Spinal cord (tissue), 10 donors: ENCODE measurements around the gene SLC5A11. TPM values are rescaled to one million over a fixed set of nuclear protein-coding genes. Genes with fewer than 3 reads are reported as not detected.
A peak's percentile ranks its signal among the peaks of the same experiment; 100 is the strongest.
"Not testable (repeated sequence)": the region's sequence is repeated elsewhere in the genome, so short reads cannot be mapped to it uniquely, and the experiment has no call there.

Experiments used
- DNase-seq, 6 donors: peaks; one replicate each; pipeline versions ENCODE4 v3.0.0 to v3.0.0-alpha.2; 2013 to 2015; ENCODE audit warnings: low spot score in 6 of 6, low read depth in 4 of 6
- H3K27ac ChIP-seq: one replicate; pipeline ENCODE4 v1.5.1; 2013; ENCODE audit warnings: low read depth, low read length, control low read depth
- H3K27me3 ChIP-seq: one replicate; pipeline ENCODE4 v1.6.1; 2013; ENCODE audit warnings: low read length; ENCODE audit not compliant: control insufficient read depth, insufficient read depth
- H3K36me3 ChIP-seq: one replicate; pipeline ENCODE4 v1.6.1; 2013; ENCODE audit warnings: low read length; ENCODE audit not compliant: control insufficient read depth, insufficient read depth
- H3K4me1 ChIP-seq: one replicate; pipeline ENCODE4 v1.6.1; 2013; ENCODE audit warnings: low read length; ENCODE audit not compliant: control insufficient read depth, insufficient read depth
- H3K4me3 ChIP-seq: one replicate; pipeline ENCODE4 v1.5.1; 2013; ENCODE audit warnings: low read depth, low read length, control low read depth
- H3K9me3 ChIP-seq: one replicate; pipeline ENCODE4 v1.6.1; 2013; ENCODE audit warnings: low read length; ENCODE audit not compliant: control insufficient read depth, insufficient read depth
- WGBS: methylation state at CpG from one replicate; pipeline ENCODE4 v1.1.5; 2013; ENCODE audit warnings: missing lambda C conversion rate; ENCODE audit not compliant: insufficient coverage; 5-methylcytosine and 5-hydroxymethylcytosine counted together
- polyA plus RNA-seq, 2 donors: library from polyadenylated mRNA; unstranded; fragments of 120-200 nt; gene quantifications; one replicate each; pipeline ENCODE4 v1.2.1, GENCODE V29; 2013; ENCODE audit not compliant: insufficient read length in 2 of 2
- total RNA-seq, 2 donors: library from RNA; depleted of rRNA in 1 of 2; stranded (reverse); fragments of 120-200 nt in 1 of 2; fragments of >200 nt in 1 of 2; gene quantifications; one replicate each; pipeline versions ENCODE4 v1.2.3 to v1.2.4, GENCODE V29; 2013 to 2014
- donor health status: healthy.

Gene SLC5A11
- total and polyA plus RNA-seq, 4 donors = 0.22 to 0.24 TPM; not detected in 2

GRCh38 chr16:24845031-24845365, 765 bp upstream of the SLC5A11 start:
- WGBS = 94% methylated on average over 2 of the region's 2 CpGs
- not testable (repeated sequence) for H3K27ac ChIP-seq, H3K4me1 ChIP-seq, DNase-seq, H3K27me3 ChIP-seq, H3K9me3 ChIP-seq, H3K4me3 ChIP-seq, H3K36me3 ChIP-seq

DNA sequence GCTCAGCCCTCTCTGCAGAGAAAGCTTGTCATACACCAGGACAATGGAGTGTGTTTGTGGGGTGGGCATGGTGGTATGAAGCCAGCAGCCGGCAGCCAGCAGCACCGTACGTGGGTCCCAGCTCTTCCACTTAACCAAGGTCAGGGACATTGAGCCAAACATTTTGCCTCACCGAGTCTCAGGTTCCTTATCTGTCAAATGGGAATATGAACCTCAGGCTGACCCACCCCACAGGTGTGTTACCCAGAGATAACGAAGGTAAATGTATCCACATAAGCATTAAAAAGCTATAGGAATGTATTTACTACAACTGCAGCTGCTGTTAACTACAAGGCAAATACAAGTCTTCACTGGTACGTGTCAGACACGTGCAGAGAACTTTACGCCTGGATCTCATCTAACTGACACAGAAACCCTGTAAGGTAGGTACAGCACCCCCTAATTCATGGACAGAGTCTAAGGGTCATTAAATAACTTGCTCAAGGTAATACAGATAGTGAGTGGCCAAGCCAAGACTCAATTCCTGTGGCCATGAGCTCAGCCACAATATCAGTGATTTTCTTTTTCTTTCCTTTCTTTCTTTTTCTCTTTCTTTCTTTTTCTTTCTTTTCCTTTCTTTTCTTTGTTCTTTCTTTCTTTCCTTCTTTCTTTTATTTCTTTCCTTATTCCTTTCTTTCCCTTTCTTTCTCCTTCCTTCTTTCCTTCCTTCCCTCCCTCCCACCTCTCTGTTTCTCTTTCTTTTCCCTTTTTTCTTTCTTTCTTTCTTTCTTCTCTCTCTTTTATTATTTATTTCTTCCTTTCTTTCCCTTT, 990 bp downstream of the SLC5A11 start:
- Histone ChIP-seq H3K27me3 (no peaks in the 10 kb centered on the region), H3K4me1 (no peaks in the 10 kb centered on the region), H3K9me3 (no peaks in the 10 kb centered on the region), H3K27ac (no peak overlapping the region), H3K4me3 (no peak overlapping the region), H3K36me3 (no peaks in the 10 kb centered on the region)
- 64% methylated on average over 4 of the region's 8 CpGs for WGBS
- no peak for DNase-seq

DNA sequence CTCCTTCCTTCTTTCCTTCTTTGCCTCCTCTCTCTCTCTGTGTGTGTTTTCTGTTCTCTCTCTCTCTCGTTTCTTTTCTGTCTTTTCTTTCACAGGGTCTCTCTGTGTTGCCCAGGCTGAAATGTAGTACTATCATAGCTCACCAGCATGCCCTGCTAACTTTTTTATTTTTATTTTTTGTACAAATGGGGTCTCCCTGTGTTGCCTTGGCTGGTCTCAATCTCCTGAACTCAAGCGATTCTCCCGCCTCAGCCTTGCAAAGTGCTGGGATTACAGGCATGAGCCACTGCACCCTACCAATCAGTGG, 1.5 kb downstream of the SLC5A11 start:
- WGBS = 95% methylated on average over 2 of the region's 3 CpGs
- DNase-seq = no peak
- no peaks in the 10 kb centered on the region for H3K4me1 ChIP-seq

GRCh38 chr16:24848065-24848464, 2.3 kb downstream of the SLC5A11 start:
- H3K27ac ChIP-seq = no peak overlapping the region
- no peaks in the 10 kb centered on the region for H3K27me3 ChIP-seq
- no peak for DNase-seq
- H3K36me3 ChIP-seq = no peaks in the 10 kb centered on the region
- 63% methylated on average over 1 of the region's 5 CpGs for WGBS
- no peak overlapping the region for H3K4me3 ChIP-seq
- no peaks in the 10 kb centered on the region for H3K4me1 ChIP-seq
- H3K9me3 ChIP-seq = no peaks in the 10 kb centered on the region

More for the DNA sequence above, 1.5 kb downstream of the SLC5A11 start:
- H3K4me3 ChIP-seq = no peak overlapping the region
- no peak overlapping the region for H3K27ac ChIP-seq
- H3K36me3 ChIP-seq = no peaks in the 10 kb centered on the region
- no peaks in the 10 kb centered on the region for H3K9me3 ChIP-seq
- no peaks in the 10 kb centered on the region for H3K27me3 ChIP-seq

DNA sequence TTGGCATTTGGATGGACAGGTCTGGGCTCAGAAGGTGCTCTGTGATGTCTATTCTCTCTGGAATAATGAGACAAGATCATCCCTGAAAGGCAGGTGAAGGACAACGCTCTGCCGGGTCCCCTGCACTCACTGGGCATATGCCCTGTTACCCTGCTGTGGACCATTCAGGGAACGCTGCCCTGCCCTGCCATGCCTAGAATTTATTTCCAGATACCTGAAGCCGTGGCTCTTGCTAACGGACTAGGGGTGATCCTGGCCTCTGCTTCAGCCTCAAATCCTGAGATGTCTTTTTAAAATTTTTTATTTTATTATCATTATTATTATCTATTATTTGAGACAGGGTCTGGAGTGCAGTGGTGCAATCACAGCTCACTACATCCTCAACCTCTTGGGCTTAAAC, 3.9 kb downstream of the SLC5A11 start:
- no peak overlapping the region for H3K4me3 ChIP-seq
- no peak for DNase-seq
- no peaks in the 10 kb centered on the region for H3K9me3 ChIP-seq
- WGBS = 89% methylated on average over 3 of the region's 5 CpGs
- peaks cover 7% of the 10 kb centered on the region for H3K4me1 ChIP-seq
- H3K36me3 ChIP-seq = no peaks in the 10 kb centered on the region
- no peaks in the 10 kb centered on the region for H3K27me3 ChIP-seq
- no peak overlapping the region for H3K27ac ChIP-seq

DNA sequence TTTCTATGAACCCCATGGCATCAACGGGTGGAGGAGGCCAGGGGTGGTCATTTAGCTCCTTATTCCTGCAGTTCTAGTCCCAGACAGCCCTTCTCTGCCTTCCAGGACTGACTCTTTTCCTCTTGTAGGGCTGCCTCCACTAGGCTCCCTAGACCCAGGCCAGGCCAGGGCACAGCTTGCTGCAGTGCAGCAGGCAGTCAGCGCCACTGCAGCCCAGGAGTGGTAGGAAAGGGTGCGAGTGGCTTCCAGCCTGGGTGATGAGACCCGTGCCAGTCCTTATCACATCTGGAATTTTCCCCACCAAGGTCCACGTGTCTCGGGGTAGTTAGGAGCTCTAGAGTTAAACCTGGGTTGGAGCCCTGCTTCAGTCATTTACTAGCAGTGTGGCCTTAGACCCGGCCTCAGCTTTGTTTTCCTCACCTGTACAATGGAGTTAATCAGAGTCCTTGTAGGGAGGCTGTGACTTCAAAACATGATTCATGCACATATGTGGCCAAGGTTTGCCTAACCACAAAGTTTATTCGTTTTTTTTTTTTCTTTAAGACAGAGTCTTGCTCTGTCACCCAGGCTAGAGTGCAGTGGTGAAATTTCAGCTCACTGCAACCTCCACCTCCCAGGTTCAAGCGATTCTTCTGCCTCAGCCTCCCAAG, 4.7 kb downstream of the SLC5A11 start:
- Histone ChIP-seq H3K27me3 (no peaks in the 10 kb centered on the region), H3K36me3 (no peaks in the 10 kb centered on the region), H3K9me3 (no peaks in the 10 kb centered on the region), H3K27ac (no peak overlapping the region), H3K4me1 (peaks cover 7% of the 10 kb centered on the region), H3K4me3 (no peak overlapping the region)
- no peak for DNase-seq
- 100% methylated on average over 1 of the region's 9 CpGs for WGBS

DNA sequence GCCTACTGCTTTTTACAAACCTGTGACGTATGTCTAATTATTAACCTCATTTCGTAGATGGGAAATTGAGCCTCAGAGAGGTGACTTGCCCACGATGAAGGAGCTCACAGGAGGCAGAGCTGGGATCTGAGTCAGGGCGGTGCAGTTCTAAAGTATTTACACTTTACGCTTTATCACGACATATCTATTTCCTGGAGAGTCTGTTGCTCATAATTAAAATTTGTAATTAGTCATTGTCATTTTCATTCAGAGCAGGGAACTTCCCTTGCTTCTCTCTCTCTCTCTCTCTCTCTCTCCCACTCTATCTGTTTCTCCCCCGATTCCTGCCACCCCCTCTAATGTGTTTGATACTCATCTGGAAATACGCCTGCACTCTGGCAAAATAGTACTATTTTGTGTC, 5.9 kb downstream of the SLC5A11 start:
- no peak for DNase-seq
- 80% methylated on average over 1 of the region's 8 CpGs for WGBS
- no peak overlapping the region for H3K4me3 ChIP-seq
- H3K4me1 ChIP-seq = peaks cover 7% of the 10 kb centered on the region
- no peaks in the 10 kb centered on the region for H3K27me3 ChIP-seq
- no peaks in the 10 kb centered on the region for H3K36me3 ChIP-seq
- H3K27ac ChIP-seq = no peak overlapping the region
- no peaks in the 10 kb centered on the region for H3K9me3 ChIP-seq

DNA sequence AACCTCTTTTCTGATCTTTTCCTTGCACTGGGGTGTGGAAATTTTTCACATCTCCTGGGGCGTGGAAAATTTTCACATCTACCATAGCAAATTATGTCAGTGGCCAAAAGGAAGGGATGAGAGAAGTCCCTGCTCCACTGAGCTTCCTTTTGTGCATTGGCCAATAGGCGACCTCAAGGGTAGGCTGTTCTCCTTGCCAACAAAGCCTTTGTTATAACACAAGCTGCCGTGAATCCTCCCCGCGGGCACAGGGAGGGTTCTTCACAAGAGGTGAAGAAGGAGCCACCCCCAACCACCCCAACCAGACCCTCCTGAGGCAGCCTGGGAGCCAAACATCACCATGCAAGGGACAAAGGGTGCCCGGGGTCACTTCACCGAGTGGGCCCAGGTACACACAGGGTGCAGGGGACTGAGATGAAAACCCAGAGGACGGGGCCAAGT, 6.5 kb downstream of the SLC5A11 start:
- no peak overlapping the region for H3K4me3 ChIP-seq
- peaks cover 7% of the 10 kb centered on the region for H3K4me1 ChIP-seq
- no peak overlapping the region for H3K27ac ChIP-seq
- no peaks in the 10 kb centered on the region for H3K9me3 ChIP-seq
- no peaks in the 10 kb centered on the region for H3K27me3 ChIP-seq
- 47% methylated on average over 6 of the region's 8 CpGs for WGBS
- DNase-seq = peak in 1 of 6 donors; percentile 9
- H3K36me3 ChIP-seq = no peaks in the 10 kb centered on the region

GRCh38 chr16:24853169-24853824, 7.5 kb downstream of the SLC5A11 start:
- H3K36me3 ChIP-seq = no peaks in the 10 kb centered on the region
- H3K4me3 ChIP-seq = no peak overlapping the region
- H3K27ac ChIP-seq = no peak overlapping the region
- 80% methylated on average over 8 of the region's 8 CpGs for WGBS
- H3K27me3 ChIP-seq = peaks cover 2% of the 10 kb centered on the region
- no peaks in the 10 kb centered on the region for H3K9me3 ChIP-seq
- H3K4me1 ChIP-seq = peaks cover 7% of the 10 kb centered on the region
- no peak for DNase-seq
